Chondrocyte (in vitro differentiated cells): ENCODE measurements around the gene SLC8A2. TPM values are rescaled to one million over a fixed set of nuclear protein-coding genes. Genes with fewer than 3 reads are reported as not detected.

Experiments
- DNase-seq: peaks from one replicate; pipeline ENCODE4 v3.0.0; 2021; ENCODE audit warnings: mixed read lengths, low spot score
- H3K27ac Mint-ChIP-seq: one replicate; pipeline ENCODE4 v1.8.0; 2021; ENCODE audit warnings: mild to moderate bottlenecking, moderate library complexity, mixed read lengths; ENCODE audit not compliant: unreplicated experiment
- H3K27me3 Mint-ChIP-seq: 2 replicates; pipeline ENCODE4 v1.8.0; 2021; ENCODE audit warnings: low read depth, mixed read lengths
- H3K36me3 Mint-ChIP-seq: 2 replicates; pipeline ENCODE4 v1.8.0; 2021; ENCODE audit warnings: low read depth, mixed read lengths
- H3K4me1 Mint-ChIP-seq: 2 replicates; pipeline ENCODE4 v1.8.0; 2021; ENCODE audit warnings: low read depth, mild to moderate bottlenecking, mixed read lengths
- H3K4me3 Mint-ChIP-seq: one replicate; pipeline ENCODE4 v1.8.0; 2021; ENCODE audit warnings: mild to moderate bottlenecking, moderate library complexity, mixed read lengths; ENCODE audit not compliant: unreplicated experiment
- H3K9me3 Mint-ChIP-seq: 2 replicates; pipeline ENCODE4 v1.8.0; 2021; ENCODE audit warnings: low read depth, mixed read lengths
- total RNA-seq: library from RNA; stranded (reverse); gene quantifications from 3 replicates; pipeline ENCODE4 v1.2.1, GENCODE V29; 2021
- TF ChIP-seq, protein P1 (sequence below): fragments of 200-600 bp; sonication (generic); IDR thresholded peaks from 2 replicates; pipeline ENCODE4 v1.5.0; 2021; ENCODE audit warnings: antibody characterized with exemption, mild to moderate bottlenecking, moderate library complexity

Gene SLC8A2
- total RNA-seq, 1 donor from 2014 or later, result 0.42 TPM

DNA sequence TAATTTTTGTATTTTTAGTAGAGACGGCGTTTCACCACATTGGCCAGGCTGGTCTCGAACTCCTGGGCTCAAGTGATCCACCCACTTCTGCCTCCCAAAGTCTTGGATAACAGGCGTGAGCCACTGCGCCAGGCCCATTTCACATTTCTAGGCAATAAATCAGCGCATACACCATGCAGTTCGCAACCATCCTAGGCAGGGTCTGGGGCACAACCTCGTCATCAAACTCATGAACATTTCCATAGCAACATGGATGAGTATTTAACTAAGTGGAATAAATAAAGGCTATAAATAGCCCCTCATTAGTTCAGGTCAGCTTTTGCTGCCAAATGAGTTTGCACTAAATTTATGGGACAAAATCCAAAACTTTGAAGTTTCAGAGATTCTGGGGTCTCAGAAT lies 60.6 kb downstream of the SLC8A2 start:
- TF ChIP-seq, protein P1, sequence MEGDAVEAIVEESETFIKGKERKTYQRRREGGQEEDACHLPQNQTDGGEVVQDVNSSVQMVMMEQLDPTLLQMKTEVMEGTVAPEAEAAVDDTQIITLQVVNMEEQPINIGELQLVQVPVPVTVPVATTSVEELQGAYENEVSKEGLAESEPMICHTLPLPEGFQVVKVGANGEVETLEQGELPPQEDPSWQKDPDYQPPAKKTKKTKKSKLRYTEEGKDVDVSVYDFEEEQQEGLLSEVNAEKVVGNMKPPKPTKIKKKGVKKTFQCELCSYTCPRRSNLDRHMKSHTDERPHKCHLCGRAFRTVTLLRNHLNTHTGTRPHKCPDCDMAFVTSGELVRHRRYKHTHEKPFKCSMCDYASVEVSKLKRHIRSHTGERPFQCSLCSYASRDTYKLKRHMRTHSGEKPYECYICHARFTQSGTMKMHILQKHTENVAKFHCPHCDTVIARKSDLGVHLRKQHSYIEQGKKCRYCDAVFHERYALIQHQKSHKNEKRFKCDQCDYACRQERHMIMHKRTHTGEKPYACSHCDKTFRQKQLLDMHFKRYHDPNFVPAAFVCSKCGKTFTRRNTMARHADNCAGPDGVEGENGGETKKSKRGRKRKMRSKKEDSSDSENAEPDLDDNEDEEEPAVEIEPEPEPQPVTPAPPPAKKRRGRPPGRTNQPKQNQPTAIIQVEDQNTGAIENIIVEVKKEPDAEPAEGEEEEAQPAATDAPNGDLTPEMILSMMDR, result no peak
- Mint-ChIP-seq H3K9me3 (no peaks in the 10 kb centered on the region), H3K4me3 (no peak overlapping the region), H3K27ac (no peak overlapping the region), H3K27me3 (no peaks in the 10 kb centered on the region), H3K36me3 (peaks cover 32% of the 10 kb centered on the region), H3K4me1 (no peaks in the 10 kb centered on the region)
- DNase-seq, result no peak

DNA sequence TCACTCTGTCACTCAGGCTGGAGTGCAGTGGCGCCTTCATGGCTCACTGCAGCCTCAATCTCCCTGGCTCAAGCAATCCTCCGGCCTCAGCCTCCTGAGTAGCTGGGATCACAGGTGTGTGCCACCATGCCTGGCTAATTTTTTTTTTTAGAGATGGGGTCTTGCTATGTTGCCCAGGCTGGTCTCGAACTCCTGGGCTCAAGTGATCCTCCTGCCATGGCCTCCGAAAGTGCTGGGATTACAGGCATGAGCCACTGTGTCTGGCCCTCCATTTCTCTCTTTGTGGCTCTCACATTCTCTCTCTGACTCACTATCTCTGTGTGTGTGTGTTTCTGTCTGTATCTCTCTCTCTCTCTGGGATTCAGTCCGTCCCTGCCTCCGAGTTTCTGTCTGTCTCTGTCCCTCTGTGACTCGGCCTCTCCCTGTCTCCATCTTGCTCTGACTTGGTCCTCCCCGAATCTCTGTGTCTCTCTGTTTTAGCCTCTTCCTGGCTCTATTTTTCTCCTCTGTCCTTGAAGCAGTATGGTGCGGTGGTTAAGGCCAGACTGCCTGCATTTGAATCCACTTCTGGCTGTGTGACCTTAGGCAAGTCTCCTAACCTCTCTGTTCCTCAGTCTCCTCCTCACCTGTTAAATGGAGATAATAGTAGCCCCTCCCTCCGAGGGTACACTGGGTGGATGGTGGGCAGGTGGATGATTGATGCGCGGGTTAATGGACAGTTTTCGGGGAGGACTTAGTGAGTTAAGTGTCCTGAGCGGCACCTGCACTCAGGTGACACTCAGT lies 63.3 kb downstream of the SLC8A2 start:
- TF ChIP-seq, protein P1, result no peak
- no peaks in the 10 kb centered on the region for H3K27me3 Mint-ChIP-seq
- no peak overlapping the region for H3K27ac Mint-ChIP-seq
- DNase-seq, result no peak
- no peaks in the 10 kb centered on the region for H3K9me3 Mint-ChIP-seq
- peaks cover 24% of the 10 kb centered on the region for H3K36me3 Mint-ChIP-seq
- H3K4me1 Mint-ChIP-seq, result no peaks in the 10 kb centered on the region
- no peak overlapping the region for H3K4me3 Mint-ChIP-seq

DNA sequence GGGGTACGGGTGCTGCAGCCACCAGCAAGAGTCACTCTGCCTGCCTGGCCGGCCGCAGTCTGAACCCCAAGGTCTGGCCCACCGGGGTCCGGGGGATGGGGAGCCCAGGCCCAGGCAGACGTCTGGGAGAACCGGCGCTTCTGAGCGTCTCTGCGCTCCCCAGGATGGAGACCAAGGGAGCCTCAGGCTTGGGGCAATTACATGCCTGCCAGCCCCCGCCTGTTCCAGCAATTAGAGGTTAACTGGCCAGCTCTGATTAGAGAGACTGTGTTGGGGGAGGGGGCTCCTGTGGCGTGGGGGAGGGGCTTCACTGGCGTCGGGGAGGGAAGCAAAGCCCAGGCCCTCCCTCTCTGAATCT lies 64.3 kb downstream of the SLC8A2 start:
- no peaks in the 10 kb centered on the region for H3K9me3 Mint-ChIP-seq
- TF ChIP-seq, protein P1, result no peak
- DNase-seq, result no peak

DNA sequence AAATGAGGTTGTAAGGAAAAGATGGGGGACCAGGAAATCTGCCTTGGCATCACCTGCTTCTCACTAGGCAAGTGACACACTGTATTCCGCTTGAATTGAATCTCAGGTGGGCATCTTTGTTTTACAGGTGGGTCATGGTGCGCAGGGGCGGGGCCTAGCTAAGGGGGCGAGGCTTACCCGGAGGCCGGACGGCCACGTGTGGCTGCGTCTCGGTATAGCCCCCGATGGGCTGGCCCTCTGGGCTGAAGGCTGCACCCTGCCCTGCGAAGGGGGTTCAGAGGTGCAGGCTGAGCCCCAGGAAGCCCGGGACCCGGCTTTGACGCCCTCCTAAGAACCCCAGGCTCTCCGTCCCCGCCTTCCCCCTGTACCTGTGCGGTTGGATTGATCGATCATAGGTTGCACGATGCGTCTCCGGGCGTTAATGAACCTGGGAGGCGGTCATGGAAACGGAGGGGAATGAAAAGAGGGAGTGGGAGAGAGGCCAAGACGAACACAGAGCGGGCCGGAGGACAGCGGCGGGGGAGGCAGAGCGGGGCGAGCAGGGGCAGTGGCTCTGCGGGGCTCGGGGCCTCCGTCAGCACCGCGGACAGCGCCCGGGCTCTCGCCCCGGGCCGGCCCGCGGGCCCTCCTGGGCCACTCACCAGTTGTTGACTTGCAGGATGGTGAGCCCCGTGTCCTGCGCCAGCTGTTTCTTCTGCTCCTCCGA lies 64.8 kb downstream of the SLC8A2 start:
- TF ChIP-seq, protein P1, result no peak
- H3K27ac Mint-ChIP-seq, result no peak overlapping the region
- peaks cover 21% of the 10 kb centered on the region for H3K36me3 Mint-ChIP-seq
- H3K9me3 Mint-ChIP-seq, result no peaks in the 10 kb centered on the region
- H3K27me3 Mint-ChIP-seq, result no peaks in the 10 kb centered on the region
- H3K4me1 Mint-ChIP-seq, result no peaks in the 10 kb centered on the region
- DNase-seq, result no peak
- no peak overlapping the region for H3K4me3 Mint-ChIP-seq

More for the DNA sequence above, 64.3 kb downstream of the SLC8A2 start:
- Mint-ChIP-seq H3K27me3 (no peaks in the 10 kb centered on the region), H3K4me1 (no peaks in the 10 kb centered on the region), H3K4me3 (no peak overlapping the region), H3K27ac (no peak overlapping the region), H3K36me3 (peaks cover 21% of the 10 kb centered on the region)

DNA sequence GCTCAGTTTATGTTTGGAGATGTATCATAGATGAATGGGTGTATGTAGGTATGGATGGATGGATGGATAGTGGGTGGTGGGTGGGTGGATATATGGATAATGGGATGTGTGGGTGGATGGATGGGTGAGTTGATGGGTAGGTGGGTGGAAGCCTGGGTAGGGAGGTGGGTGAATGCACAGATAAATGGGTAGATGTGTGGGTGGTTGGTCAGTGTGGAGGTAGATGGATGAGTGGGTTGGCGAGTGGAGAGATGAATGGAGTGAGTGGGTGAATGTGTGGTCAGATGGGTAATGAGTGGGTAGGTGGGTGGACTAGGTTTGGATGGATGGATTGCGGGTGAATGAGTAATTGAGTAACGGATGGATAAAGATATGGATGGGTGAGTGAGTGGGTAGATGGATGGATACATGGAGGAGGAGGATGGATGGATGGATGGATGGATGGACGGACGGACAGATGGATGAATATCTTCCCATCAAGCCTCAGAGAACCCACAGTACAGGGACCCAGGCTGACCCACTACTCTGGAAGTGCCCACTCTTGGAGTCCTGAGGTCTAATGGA lies 65.8 kb downstream of the SLC8A2 start:
- no peaks in the 10 kb centered on the region for H3K4me1 Mint-ChIP-seq
- no peak overlapping the region for H3K4me3 Mint-ChIP-seq

More for the DNA sequence above, 65.8 kb downstream of the SLC8A2 start:
- Mint-ChIP-seq H3K9me3 (no peaks in the 10 kb centered on the region), H3K27me3 (no peaks in the 10 kb centered on the region), H3K36me3 (peaks cover 21% of the 10 kb centered on the region), H3K27ac (no peak overlapping the region)
- TF ChIP-seq, protein P1, result no peak
- no peak for DNase-seq
